ENCODE results near the gene GOLPH3.

The GOLPH3 gene

DNA sequence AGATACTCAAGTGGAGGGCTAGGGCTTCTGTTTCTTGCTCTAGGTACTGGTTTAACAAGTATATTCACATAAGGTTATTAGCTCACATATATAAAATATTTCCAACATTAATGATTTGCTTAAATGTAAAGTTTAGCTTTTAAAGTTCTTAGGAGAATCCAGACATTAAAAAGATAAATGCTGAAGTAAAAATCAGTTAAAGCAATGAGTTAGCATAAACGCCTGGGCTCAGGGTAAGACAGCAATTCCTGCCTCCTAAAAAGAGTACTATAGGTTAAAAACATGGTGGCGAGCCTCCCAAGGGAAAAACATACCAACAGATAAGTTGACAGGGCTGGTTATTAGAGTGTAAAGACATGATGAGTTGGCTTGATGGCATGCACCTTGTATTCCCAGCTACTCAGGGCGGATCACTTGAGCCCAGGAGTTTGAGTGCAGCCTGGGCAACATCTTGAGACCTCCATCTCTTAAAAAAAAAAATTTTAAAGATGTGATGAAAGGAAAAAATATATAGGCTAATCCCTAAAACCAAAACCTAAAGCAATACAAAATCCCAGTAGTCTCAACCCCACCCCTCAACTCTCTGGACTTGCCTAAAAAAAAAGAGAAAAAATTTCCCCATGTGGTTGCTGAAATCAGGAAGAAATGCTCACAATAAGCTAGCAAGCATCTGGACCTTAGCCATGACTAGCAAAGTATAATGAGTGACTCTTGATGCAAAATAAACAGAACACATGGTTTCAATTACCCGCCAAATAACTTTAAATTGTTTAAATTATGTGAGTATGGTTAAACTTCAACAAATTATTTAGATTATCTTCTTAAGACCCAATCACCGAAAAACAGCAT is 3.6 kb downstream of the GOLPH3 start:
- no peak for DNase-seq

DNA sequence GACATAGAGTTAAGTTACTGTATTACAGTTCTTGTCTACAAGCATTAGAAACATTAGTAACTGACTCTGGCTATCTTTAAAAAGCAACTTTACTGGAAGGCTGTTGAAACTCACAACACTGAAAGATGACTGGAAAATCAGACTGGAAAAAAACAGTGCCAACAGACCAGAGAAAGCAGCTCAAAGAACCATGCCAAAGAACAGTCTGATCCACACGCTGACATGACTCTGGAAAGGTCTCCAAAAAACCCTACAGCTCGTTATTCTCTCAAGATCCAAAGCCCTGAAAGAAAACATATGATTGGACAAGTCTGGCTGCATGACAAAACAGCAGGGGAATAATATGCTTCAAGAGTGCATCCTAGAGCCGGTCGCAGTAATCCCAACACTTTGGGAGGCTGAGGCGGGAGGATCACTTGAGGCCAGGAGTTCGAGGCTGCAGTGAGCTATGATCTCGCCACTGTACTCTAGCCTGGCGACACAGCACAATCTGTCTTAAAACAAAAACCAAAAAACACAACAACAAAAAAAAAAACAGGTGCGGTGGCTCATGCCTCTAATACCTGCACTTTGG is 5.6 kb downstream of the GOLPH3 start:
- DNase-seq, result no peak

- DNase-seq, result no peak
Observed at GRCh38 chr5:32165597-32165996, 8.5 kb downstream of the GOLPH3 start.

DNA sequence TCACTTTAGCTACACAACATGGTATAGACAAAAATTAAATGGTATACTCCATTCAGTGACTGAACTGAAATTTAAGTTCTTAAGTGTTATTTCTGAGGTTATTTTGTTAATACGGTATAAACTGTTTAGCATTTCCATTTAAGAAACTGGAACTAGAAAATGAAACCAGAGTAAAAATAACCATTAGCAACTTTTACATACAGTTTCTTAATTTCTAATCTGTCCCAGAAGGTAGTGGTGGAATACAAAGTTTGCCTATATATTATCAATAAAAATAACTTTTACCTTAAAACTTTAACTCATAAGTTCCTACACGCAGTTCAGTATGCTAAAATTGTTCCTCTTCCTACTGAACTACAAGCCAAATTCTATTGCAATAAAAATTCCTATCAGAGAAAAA is 10.3 kb downstream of the GOLPH3 start:
- no peak for DNase-seq

DNA sequence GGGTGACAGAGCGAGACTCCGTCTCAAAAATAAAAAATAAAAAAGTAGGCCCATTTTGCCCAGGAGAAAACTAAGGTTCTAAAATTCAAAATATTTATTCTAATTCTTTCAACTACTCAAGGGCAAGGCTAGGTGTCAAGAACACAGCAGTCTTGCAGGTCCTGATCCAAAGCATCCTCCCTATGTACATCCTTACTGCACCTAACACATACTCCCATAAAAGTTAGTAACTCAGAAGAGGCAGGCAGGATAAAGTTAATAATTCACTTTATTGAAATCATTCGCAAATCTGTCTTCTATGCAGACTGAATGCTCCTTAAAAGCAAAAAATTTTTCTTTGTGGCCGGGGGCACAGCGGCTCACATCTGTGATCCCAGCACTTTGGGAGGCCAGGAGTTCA is 11.1 kb downstream of the GOLPH3 start:
- DNase-seq, result no peak

DNA sequence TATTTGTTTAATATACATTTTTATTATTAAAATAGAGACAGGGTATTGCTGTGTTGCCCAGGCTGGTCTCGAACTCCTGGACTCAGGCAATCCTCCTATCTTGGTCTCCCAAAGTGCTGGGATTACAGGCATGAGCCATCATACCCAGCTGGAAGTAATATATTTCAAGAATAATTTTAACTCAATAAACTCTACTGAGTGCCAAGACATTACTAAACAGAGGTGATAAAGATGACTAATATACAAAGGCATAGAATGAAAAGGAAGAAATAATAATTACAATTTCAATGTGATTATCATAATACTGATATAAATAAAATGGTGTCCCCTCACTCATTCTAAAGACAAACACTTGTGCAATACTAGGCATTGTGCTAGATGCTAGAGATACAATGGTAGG is 13.9 kb downstream of the GOLPH3 start:
- no peak for DNase-seq

DNA sequence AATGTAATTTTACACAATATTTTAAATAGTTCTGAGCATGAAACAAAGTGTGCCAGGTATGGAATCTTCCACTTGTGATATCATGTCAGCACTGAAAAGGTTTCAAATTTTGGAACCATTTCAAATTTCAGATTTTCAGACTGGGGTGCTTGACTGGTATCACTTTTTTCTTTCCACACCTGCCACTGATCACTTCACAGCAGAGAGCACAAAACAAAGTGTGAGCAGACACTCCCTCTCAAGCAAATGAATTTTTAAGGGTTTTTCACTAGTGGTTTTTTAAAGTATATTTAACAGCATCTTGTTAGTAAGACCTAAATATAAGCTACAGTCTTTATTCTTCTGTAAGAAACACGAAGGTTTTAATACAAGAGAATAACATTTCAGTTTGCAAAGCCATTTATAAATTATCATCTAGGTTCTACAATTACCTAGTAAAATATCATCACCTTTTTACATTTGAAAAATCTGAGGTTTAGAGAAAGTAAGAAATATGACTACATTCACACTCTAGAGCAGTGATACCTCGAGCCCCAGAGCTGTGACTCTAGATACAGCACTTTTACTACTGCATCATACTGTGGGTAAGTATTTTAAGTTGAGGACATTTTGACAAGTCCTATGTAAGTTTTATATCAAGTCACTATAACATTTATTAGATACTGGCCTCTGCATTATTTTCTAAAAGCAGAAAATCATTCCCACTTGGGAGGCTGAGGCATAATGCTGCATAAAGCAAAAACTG is 14.6 kb downstream of the GOLPH3 start:
- DNase-seq, result no peak

DNA sequence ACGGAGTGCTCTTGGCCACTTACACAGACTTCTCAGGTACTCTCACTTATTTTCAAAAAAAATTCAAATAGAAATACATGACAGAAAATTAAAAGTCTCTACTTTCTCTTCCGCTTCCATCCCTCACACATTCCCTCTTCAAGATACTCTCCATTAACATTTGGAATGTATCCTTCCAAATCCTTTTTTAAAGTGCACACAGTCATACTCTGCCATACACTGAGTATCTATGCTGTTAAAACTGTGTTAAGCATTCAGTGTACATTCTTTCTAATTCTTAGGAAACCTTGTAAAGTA is 15.5 kb downstream of the GOLPH3 start:
- DNase-seq, result no peak

GRCh38 chr5:32157078-32157477 is 17.0 kb downstream of the GOLPH3 start:
- DNase-seq, result no peak

DNA sequence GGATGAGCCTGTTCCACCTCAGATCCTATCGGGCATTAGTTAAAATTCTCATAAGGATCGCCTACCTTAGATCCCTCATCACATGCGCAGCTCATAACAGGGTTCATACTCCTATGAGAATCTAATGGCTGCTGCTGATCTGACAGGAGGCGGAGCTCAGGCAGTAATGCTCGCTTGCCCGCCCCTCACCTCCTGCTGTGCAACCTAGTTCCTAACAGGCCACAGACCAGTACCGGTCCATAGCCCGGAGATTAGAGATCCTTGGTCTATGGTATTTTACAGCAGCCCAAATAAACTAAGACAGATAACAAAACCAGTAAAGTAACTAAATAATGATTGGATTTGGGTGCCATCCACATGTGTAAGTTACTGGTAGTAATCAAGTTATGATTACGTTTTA is 17.5 kb downstream of the GOLPH3 start:
- DNase-seq, result no peak

GRCh38 chr5:32155211-32155610 is 18.9 kb downstream of the GOLPH3 start:
- DNase-seq, result no peak

GRCh38 chr5:32153723-32154122 is 20.4 kb downstream of the GOLPH3 start:
- DNase-seq, result no peak

- no peak for DNase-seq
Observed at GRCh38 chr5:32151198-32151597, 22.9 kb downstream of the GOLPH3 start.

GRCh38 chr5:32150366-32150765 is 23.8 kb downstream of the GOLPH3 start:
- no peak for DNase-seq

DNA sequence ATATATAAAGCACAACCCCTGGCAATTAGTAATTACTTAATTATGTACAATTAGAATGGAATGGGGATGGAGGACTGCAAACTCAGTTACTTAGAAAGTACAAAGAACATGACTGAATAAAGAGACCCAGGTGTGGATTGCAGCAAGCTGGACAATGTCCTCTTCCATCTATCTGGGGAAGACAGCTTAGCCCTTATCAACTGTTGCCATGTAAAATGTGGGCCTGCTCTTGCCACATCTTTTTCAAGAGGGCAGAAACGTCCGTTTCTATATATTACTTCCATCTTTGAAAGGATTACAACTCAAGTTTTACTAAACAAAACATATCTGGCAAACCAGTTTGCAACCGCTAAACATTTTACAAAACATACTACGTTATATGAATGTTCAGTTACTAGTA is 26.2 kb downstream of the GOLPH3 start:
- DNase-seq, result no peak

GRCh38 chr5:32147236-32147635 is 26.9 kb downstream of the GOLPH3 start:
- DNase-seq, result no peak

- DNase-seq, result no peak
Observed at GRCh38 chr5:32145378-32145777, 28.7 kb downstream of the GOLPH3 start.

DNA sequence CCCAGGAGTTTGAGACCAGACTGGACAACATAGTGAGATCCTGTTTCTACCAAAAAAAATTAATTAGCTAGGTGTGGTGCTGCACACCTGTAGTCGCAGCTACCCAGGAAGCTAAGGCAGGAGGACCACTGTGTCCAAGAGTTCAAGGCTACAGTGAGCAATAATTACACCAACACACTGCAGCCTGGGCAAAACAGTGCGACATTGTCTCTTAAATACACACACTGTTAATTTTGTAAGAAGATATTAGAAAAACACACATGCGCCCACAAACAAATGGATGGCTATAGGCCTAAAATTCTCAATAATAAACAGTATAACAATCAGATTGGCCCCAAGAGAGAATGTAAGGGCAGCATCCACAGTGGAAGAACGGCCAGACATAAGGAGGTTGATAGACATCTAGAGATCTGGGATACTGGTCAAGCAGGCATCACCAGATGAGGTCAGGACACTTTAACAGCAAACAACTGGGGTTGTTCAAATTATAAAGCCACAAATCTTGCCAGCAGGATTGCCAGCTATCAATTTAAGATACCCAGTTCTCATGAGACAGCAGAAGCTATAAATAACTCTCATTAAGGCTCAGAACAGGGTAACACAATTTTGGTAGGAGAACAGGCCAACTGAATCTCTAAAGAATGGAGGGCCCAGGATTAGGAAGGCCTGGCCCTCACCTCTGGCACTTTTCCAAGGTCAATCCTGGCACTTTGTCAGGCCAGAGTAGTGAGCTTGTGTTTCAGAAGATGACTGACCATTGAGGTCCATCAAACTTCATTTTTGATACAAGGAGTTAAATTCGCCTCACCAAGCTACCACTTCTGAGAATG is 29.5 kb downstream of the GOLPH3 start:
- DNase-seq, result no peak

DNA sequence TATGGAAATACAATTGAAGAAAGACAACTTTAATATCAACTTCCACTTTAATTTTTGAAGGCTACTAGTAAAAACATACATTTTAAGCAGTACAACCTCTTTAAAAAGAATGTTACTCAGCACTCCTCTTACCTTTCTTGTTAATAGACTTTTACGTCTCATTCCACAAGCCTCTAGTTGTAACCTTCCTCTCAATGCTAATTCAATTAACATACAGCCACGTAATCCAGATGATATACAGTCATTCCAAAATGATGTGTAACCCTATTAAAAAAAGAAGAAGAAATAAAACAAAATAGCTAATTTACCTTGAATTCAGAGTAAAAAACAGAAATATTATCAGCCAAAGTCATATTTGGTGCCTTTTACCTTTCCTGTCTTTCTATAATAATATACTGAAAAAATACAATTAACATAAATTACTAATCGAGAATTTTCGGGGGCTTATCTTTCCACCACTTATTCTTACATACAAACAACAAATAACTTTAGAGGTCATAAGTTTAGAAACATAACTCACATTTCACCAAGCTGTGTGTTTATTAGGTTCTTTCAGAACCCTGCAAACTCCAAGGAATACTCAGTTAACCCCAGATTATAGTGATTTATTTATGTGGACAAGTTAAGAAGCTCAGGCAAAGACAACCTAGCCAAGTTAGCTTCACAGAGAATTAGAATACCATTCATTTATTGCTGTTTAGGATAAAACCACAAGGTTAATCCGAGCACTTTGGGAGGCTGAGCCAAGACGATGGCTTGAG is 30.3 kb downstream of the GOLPH3 start:
- DNase-seq, result no peak

- DNase-seq, result no peak
Observed at GRCh38 chr5:32138839-32139493, 35.2 kb downstream of the GOLPH3 start.

DNA sequence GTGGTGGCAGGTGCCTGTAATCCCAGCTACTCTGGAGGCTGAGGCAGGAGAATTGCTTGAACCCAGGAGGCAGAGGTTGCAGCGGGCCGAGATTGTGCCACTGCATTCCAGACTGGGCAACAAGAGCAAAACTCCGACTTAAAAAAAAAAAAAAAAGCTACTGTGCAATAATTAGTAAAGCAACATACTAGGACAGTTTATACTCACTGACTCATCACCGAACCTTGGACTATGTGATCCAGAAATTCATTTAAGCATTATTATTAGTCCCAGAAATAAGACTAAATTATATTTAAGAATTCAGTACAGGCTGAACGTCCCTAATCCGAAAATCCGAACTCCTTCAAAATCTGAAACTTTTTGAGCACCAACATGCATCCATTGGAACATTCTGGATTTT is 37.8 kb downstream of the GOLPH3 start:
- DNase-seq, result no peak

- DNase-seq, result no peak
Observed at GRCh38 chr5:32135086-32135485, 39.0 kb downstream of the GOLPH3 start.

Data from 8988T (cell line).